GM12865 (cell line): ENCODE measurements around the gene TRIML2.

ENCODE experiments used
- DNase-seq: peaks from one replicate; pipeline ENCODE4 v3.0.0; 2010; ENCODE audit warnings: low read depth
- H3K4me3 ChIP-seq: 2 replicates; pipeline ENCODE4 v1.5.1; 2011; ENCODE audit warnings: mild to moderate bottlenecking, low read depth, low read length, control low read depth
- CTCF ChIP-seq: IDR thresholded peaks from 2 replicates; pipeline ENCODE4 v1.5.1; 2011; ENCODE audit warnings: low read length, control low read depth, low read depth, inconsistent platforms; ENCODE audit not compliant: insufficient read depth; ENCODE audit errors: missing control alignments

Gene TRIML2

GRCh38 chr4:188109157-188109755 is at the start of gene TRIML2:
Gene TRIML2, minus strand, starts transcription at chr4:188109603. Its CDS starts 4,235 bp downstream, at chr4:188105368.
- H3K4me3 ChIP-seq, result no peak within 1 kb of the TSS
- no peak for TF ChIP-seq CTCF
- no peak for DNase-seq

GRCh38 chr4:188158336-188158735 is 48.9 kb upstream of the TRIML2 start:
- TF ChIP-seq CTCF, result no peak
- no peak for DNase-seq

GRCh38 chr4:188154668-188155405 is 45.4 kb upstream of the TRIML2 start:
- DNase-seq, result no peak
- no peak for TF ChIP-seq CTCF
- no peak overlapping the region for H3K4me3 ChIP-seq

More at GRCh38 chr4:188158336-188158735, 48.9 kb upstream of the TRIML2 start:
- H3K4me3 ChIP-seq, result no peak overlapping the region

- TF ChIP-seq CTCF, result no peak
- no peak overlapping the region for H3K4me3 ChIP-seq
- DNase-seq, result no peak
These were observed 38.4 kb upstream of the TRIML2 start for GRCh38 chr4:188147776-188148175.

GRCh38 chr4:188147176-188147575 is 37.8 kb upstream of the TRIML2 start:
- no peak overlapping the region for H3K4me3 ChIP-seq
- no peak for DNase-seq
- TF ChIP-seq CTCF, result no peak

- H3K4me3 ChIP-seq, result no peak overlapping the region
- DNase-seq, result no peak
- no peak for TF ChIP-seq CTCF
These were observed 37.2 kb upstream of the TRIML2 start for GRCh38 chr4:188146618-188147017.
